ENCODE measurements around the gene MTMR1.

DNA sequence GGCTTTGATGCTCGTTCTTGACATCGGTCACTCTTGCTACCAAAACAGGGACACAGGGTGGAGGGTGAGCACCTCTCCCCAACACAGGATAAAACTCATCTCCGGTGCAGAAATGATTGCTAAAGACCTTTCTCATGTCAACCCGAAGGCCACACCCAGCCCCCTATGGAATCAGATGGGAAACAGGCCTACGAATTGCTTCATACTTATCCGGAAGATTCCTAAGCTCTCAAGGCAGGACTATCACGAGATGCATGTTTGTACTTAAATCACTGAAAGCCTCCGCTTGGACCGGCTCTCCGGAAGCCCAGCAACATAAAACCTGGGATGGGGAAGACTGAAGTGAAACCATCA lies 74.9 kb downstream of the MTMR1 start:
- TF ChIP-seq EP300 (IDR thresholded peaks at IDR 0.05) (no peak), POLR2A (IDR thresholded peaks at IDR 0.05) (no peak)
- TF ChIP-seq, protein P1, sequence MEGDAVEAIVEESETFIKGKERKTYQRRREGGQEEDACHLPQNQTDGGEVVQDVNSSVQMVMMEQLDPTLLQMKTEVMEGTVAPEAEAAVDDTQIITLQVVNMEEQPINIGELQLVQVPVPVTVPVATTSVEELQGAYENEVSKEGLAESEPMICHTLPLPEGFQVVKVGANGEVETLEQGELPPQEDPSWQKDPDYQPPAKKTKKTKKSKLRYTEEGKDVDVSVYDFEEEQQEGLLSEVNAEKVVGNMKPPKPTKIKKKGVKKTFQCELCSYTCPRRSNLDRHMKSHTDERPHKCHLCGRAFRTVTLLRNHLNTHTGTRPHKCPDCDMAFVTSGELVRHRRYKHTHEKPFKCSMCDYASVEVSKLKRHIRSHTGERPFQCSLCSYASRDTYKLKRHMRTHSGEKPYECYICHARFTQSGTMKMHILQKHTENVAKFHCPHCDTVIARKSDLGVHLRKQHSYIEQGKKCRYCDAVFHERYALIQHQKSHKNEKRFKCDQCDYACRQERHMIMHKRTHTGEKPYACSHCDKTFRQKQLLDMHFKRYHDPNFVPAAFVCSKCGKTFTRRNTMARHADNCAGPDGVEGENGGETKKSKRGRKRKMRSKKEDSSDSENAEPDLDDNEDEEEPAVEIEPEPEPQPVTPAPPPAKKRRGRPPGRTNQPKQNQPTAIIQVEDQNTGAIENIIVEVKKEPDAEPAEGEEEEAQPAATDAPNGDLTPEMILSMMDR (IDR thresholded peaks at IDR 0.05), result no peak
